Neural progenitor cell (in vitro differentiated cells): ENCODE results near the gene FYN. TPM values are rescaled to one million over a fixed set of nuclear protein-coding genes. Genes with fewer than 3 reads are reported as not detected.

Experiments
- DNase-seq: peaks from one replicate; pipeline ENCODE4 v3.0.0-alpha.2; 2016; ENCODE audit warnings: low spot score
- H2AFZ ChIP-seq: fragments of 200-600 bp; sonication (generic); replicated peaks from 2 replicates; pipeline ENCODE4 v1.6.1; 2016; ENCODE audit warnings: antibody characterized with exemption
- H3F3A ChIP-seq: fragments of 200-600 bp; sonication (generic); 2 replicates; pipeline ENCODE4 v1.6.1; 2016; ENCODE audit warnings: antibody characterized with exemption, low read depth
- H3K27ac ChIP-seq: fragments of 200-600 bp; sonication (generic); 2 replicates; pipeline ENCODE4 v1.5.1; 2016; ENCODE audit warnings: mild to moderate bottlenecking
- H3K27me3 ChIP-seq: fragments of 200-600 bp; sonication (generic); 2 replicates; pipeline ENCODE4 v1.6.1; 2016; ENCODE audit warnings: mild to moderate bottlenecking, moderate library complexity
- H3K36me3 ChIP-seq: fragments of 200-600 bp; sonication (generic); 2 replicates; pipeline ENCODE4 v1.5.1; 2016
- H3K4me1 ChIP-seq: fragments of 200-600 bp; sonication (generic); 2 replicates; pipeline ENCODE4 v1.6.1; 2016; ENCODE audit warnings: mixed run types
- H3K4me2 ChIP-seq: fragments of 200-600 bp; sonication (generic); 2 replicates; pipeline ENCODE4 v1.6.1; 2016
- H3K4me3 ChIP-seq: fragments of 200-600 bp; sonication (generic); 2 replicates; pipeline ENCODE4 v1.5.1; 2016
- H3K79me2 ChIP-seq: fragments of 200-600 bp; sonication (generic); 2 replicates; pipeline ENCODE4 v1.6.1; 2016; ENCODE audit warnings: low read depth
- H3K9ac ChIP-seq: fragments of 200-600 bp; sonication (generic); 2 replicates; pipeline ENCODE4 v1.6.1; 2016
- H3K9me3 ChIP-seq: fragments of 200-600 bp; sonication (generic); 2 replicates; pipeline ENCODE4 v1.5.1; 2016; ENCODE audit warnings: low read depth
- H4K20me1 ChIP-seq: fragments of 200-600 bp; sonication (generic); 2 replicates; pipeline ENCODE4 v1.6.1; 2016; ENCODE audit warnings: low read depth
- H3K27ac Mint-ChIP-seq: 3 replicates; pipeline ENCODE4 v1.8.0; 2021; ENCODE audit warnings: mixed read lengths
- H3K27me3 Mint-ChIP-seq: 2 replicates; pipeline ENCODE4 v1.8.0; 2022; ENCODE audit warnings: low read depth, mild to moderate bottlenecking, inconsistent platforms, moderate library complexity, mixed read lengths; ENCODE audit not compliant: insufficient read depth
- H3K36me3 Mint-ChIP-seq: 3 replicates; pipeline ENCODE4 v1.8.0; 2021; ENCODE audit warnings: mixed read lengths
- H3K4me1 Mint-ChIP-seq: 3 replicates; pipeline ENCODE4 v1.8.0; 2021; ENCODE audit warnings: mixed read lengths
- H3K4me3 Mint-ChIP-seq: 3 replicates; pipeline ENCODE4 v1.8.0; 2021; ENCODE audit warnings: mild to moderate bottlenecking, moderate library complexity, mixed read lengths
- H3K9me3 Mint-ChIP-seq: 3 replicates; pipeline ENCODE4 v1.8.0; 2020; ENCODE audit warnings: mixed read lengths
- CTCF ChIP-seq: fragments of 200-600 bp; sonication (generic); IDR thresholded peaks from 2 replicates; pipeline ENCODE4 v1.5.1; 2017; ENCODE audit warnings: antibody characterized with exemption, mild to moderate bottlenecking
- EZH2 ChIP-seq: fragments of 200-600 bp; sonication (generic); IDR thresholded peaks from 2 replicates; pipeline ENCODE4 v1.6.1; 2017; ENCODE audit warnings: antibody characterized with exemption, mild to moderate bottlenecking, moderate library complexity
- EZH2phosphoT487 ChIP-seq: fragments of 200-600 bp; sonication (generic); IDR thresholded peaks from 2 replicates; pipeline ENCODE4 v1.6.1; 2017; ENCODE audit warnings: antibody characterized with exemption
- total RNA-seq: library from RNA; depleted of rRNA; stranded (reverse); fragments of >200 nt; gene quantifications from 2 replicates; pipeline ENCODE4 v1.2.3, GENCODE V29; 2015; ENCODE audit warnings: low replicate concordance

Gene FYN
- total RNA-seq, 1 donor from 2014 or later = 167 TPM

- peak overlapping the region; percentile 55 for H3K27ac Mint-ChIP-seq
- H3K4me2 ChIP-seq = no peak overlapping the region
Observed at GRCh38 chr6:111668410-111668809, 204.8 kb downstream of the FYN start.

GRCh38 chr6:111667931-111668330 is 205.3 kb downstream of the FYN start:
- Histone ChIP-seq H3K79me2 (no peaks in the 10 kb centered on the region), H3K4me2 (no peak overlapping the region), H4K20me1 (peaks cover 6% of the 10 kb centered on the region), H3K4me1 (peaks cover 40% of the 10 kb centered on the region), H3K9me3 (no peaks in the 10 kb centered on the region), H2AFZ (no peak overlapping the region), H3F3A (peaks cover 37% of the 10 kb centered on the region), H3K9ac (no peak overlapping the region), H3K27me3 (no peaks in the 10 kb centered on the region), H3K4me3 (no peak overlapping the region), H3K36me3 (no peaks in the 10 kb centered on the region), H3K27ac (no peak overlapping the region)
- H3K4me3 Mint-ChIP-seq = no peak overlapping the region
- H3K9me3 Mint-ChIP-seq = no peaks in the 10 kb centered on the region
- no peak overlapping the region for H3K27ac Mint-ChIP-seq
- H3K4me1 Mint-ChIP-seq = peaks cover 46% of the 10 kb centered on the region
- no peak for DNase-seq
- peaks cover 5% of the 10 kb centered on the region for H3K27me3 Mint-ChIP-seq
- peaks cover 44% of the 10 kb centered on the region for H3K36me3 Mint-ChIP-seq
- TF ChIP-seq EZH2phosphoT487 (no peak), CTCF (no peak), EZH2 (no peak)

More at GRCh38 chr6:111668410-111668809, 204.8 kb downstream of the FYN start:
- Histone ChIP-seq H3K79me2 (no peaks in the 10 kb centered on the region), H4K20me1 (peaks cover under 1% of the 10 kb centered on the region), H3K4me1 (peaks cover 40% of the 10 kb centered on the region), H3K36me3 (no peaks in the 10 kb centered on the region), H3K27me3 (no peaks in the 10 kb centered on the region), H3F3A (peaks cover 37% of the 10 kb centered on the region), H3K9ac (no peak overlapping the region), H3K9me3 (no peaks in the 10 kb centered on the region), H3K4me3 (no peak overlapping the region), H3K27ac (no peak overlapping the region), H2AFZ (no peak overlapping the region)
- DNase-seq = no peak
- Mint-ChIP-seq H3K36me3 (peaks cover 47% of the 10 kb centered on the region), H3K9me3 (no peaks in the 10 kb centered on the region), H3K4me1 (peaks cover 46% of the 10 kb centered on the region), H3K4me3 (no peak overlapping the region), H3K27me3 (peaks cover 5% of the 10 kb centered on the region)
- TF ChIP-seq EZH2phosphoT487 (no peak), EZH2 (no peak), CTCF (peak; percentile 45)

- peaks cover 11% of the 10 kb centered on the region for H4K20me1 ChIP-seq
- no peaks in the 10 kb centered on the region for H3K9me3 ChIP-seq
- no peak overlapping the region for H3K4me2 ChIP-seq
- no peak overlapping the region for H3K27ac Mint-ChIP-seq
- H3K4me1 ChIP-seq = peaks cover 40% of the 10 kb centered on the region
- H3K27ac ChIP-seq = no peak overlapping the region
- TF ChIP-seq EZH2phosphoT487 = no peak
- no peak for TF ChIP-seq EZH2
- TF ChIP-seq CTCF = no peak
- H3F3A ChIP-seq = peaks cover 36% of the 10 kb centered on the region
- no peaks in the 10 kb centered on the region for H3K36me3 ChIP-seq
- no peak overlapping the region for H3K4me3 Mint-ChIP-seq
- H3K27me3 ChIP-seq = no peaks in the 10 kb centered on the region
- H3K36me3 Mint-ChIP-seq = peaks cover 38% of the 10 kb centered on the region
- no peak overlapping the region for H2AFZ ChIP-seq
- H3K27me3 Mint-ChIP-seq = peaks cover 7% of the 10 kb centered on the region
- H3K4me1 Mint-ChIP-seq = peaks cover 47% of the 10 kb centered on the region
- H3K4me3 ChIP-seq = no peak overlapping the region
- DNase-seq = no peak
- H3K79me2 ChIP-seq = no peaks in the 10 kb centered on the region
- no peaks in the 10 kb centered on the region for H3K9me3 Mint-ChIP-seq
- no peak overlapping the region for H3K9ac ChIP-seq
Observed at GRCh38 chr6:111666847-111667246, 206.4 kb downstream of the FYN start.
